ENCODE results near the gene WSCD2.

Gene WSCD2

GRCh38 chr12:108140501-108140900 is 11.4 kb downstream of the WSCD2 start:
- no peaks in the 10 kb centered on the region for H3K36me3 ChIP-seq (ENCODE audit: insufficient read depth, low read length)
- H3K27ac ChIP-seq, result no peak overlapping the region
- H3K9me3 ChIP-seq (ENCODE audit: low read depth, low read length), result no peaks in the 10 kb centered on the region
- H3K4me3 ChIP-seq, result no peak overlapping the region
- no peak overlapping the region for H3K9ac ChIP-seq (ENCODE audit: insufficient read length)
- TF ChIP-seq EZH2 (IDR thresholded peaks at IDR 0.05) (no peak), FOXP2 (optimal IDR thresholded peaks at IDR 0.05; ENCODE audit: control extremely low read depth, extremely low read length, insufficient read depth) (no peak), POLR2AphosphoS5 (IDR thresholded peaks at IDR 0.05; ENCODE audit: borderline replicate concordance, low read depth, low read length) (no peak)
- no peak for DNase-seq (ENCODE audit: low read depth, low spot score)

- H3K36me3 ChIP-seq (ENCODE audit: insufficient read depth, low read length), result no peaks in the 10 kb centered on the region
- no peak overlapping the region for H3K27ac ChIP-seq
- TF ChIP-seq POLR2AphosphoS5 (IDR thresholded peaks at IDR 0.05; ENCODE audit: borderline replicate concordance, low read depth, low read length) (no peak), EZH2 (IDR thresholded peaks at IDR 0.05) (no peak), FOXP2 (optimal IDR thresholded peaks at IDR 0.05; ENCODE audit: control extremely low read depth, extremely low read length, insufficient read depth) (no peak)
- no peak for DNase-seq (ENCODE audit: low read depth, low spot score)
- H3K9ac ChIP-seq (ENCODE audit: insufficient read length), result no peak overlapping the region
- no peak overlapping the region for H3K4me3 ChIP-seq
- H3K9me3 ChIP-seq (ENCODE audit: low read depth, low read length), result no peaks in the 10 kb centered on the region
These were observed 12.6 kb downstream of the WSCD2 start for GRCh38 chr12:108141600-108142130.

GRCh38 chr12:108143144-108143543 is 14.1 kb downstream of the WSCD2 start:
- Histone ChIP-seq H3K4me3 (no peak overlapping the region), H3K36me3 (ENCODE audit: insufficient read depth, low read length) (no peaks in the 10 kb centered on the region), H3K9me3 (ENCODE audit: low read depth, low read length) (no peaks in the 10 kb centered on the region), H3K9ac (ENCODE audit: insufficient read length) (no peak overlapping the region), H3K27ac (no peak overlapping the region)
- DNase-seq (ENCODE audit: low read depth, low spot score), result no peak
- TF ChIP-seq FOXP2 (optimal IDR thresholded peaks at IDR 0.05; ENCODE audit: control extremely low read depth, extremely low read length, insufficient read depth), result no peak
- TF ChIP-seq EZH2 (IDR thresholded peaks at IDR 0.05), result no peak
- no peak for TF ChIP-seq POLR2AphosphoS5 (IDR thresholded peaks at IDR 0.05; ENCODE audit: borderline replicate concordance, low read depth, low read length)

- H3K9ac ChIP-seq (ENCODE audit: insufficient read length), result no peak overlapping the region
- H3K4me3 ChIP-seq, result no peak overlapping the region
- H3K9me3 ChIP-seq (ENCODE audit: low read depth, low read length), result no peaks in the 10 kb centered on the region
- H3K27ac ChIP-seq, result no peak overlapping the region
- TF ChIP-seq EZH2 (IDR thresholded peaks at IDR 0.05) (no peak), FOXP2 (optimal IDR thresholded peaks at IDR 0.05; ENCODE audit: control extremely low read depth, extremely low read length, insufficient read depth) (no peak), POLR2AphosphoS5 (IDR thresholded peaks at IDR 0.05; ENCODE audit: borderline replicate concordance, low read depth, low read length) (no peak)
- no peaks in the 10 kb centered on the region for H3K36me3 ChIP-seq (ENCODE audit: insufficient read depth, low read length)
- DNase-seq (ENCODE audit: low read depth, low spot score), result no peak
These were observed 15.0 kb downstream of the WSCD2 start for GRCh38 chr12:108144080-108144479.

- no peak for DNase-seq (ENCODE audit: low read depth, low spot score)
- Histone ChIP-seq H3K4me3 (no peak overlapping the region), H3K9me3 (ENCODE audit: low read depth, low read length) (no peaks in the 10 kb centered on the region), H3K27ac (no peak overlapping the region), H3K9ac (ENCODE audit: insufficient read length) (no peak overlapping the region), H3K36me3 (ENCODE audit: insufficient read depth, low read length) (no peaks in the 10 kb centered on the region)
- TF ChIP-seq FOXP2 (optimal IDR thresholded peaks at IDR 0.05; ENCODE audit: control extremely low read depth, extremely low read length, insufficient read depth) (no peak), POLR2AphosphoS5 (IDR thresholded peaks at IDR 0.05; ENCODE audit: borderline replicate concordance, low read depth, low read length) (no peak), EZH2 (IDR thresholded peaks at IDR 0.05) (no peak)
These were observed 15.9 kb downstream of the WSCD2 start for GRCh38 chr12:108145011-108145410.

DNA sequence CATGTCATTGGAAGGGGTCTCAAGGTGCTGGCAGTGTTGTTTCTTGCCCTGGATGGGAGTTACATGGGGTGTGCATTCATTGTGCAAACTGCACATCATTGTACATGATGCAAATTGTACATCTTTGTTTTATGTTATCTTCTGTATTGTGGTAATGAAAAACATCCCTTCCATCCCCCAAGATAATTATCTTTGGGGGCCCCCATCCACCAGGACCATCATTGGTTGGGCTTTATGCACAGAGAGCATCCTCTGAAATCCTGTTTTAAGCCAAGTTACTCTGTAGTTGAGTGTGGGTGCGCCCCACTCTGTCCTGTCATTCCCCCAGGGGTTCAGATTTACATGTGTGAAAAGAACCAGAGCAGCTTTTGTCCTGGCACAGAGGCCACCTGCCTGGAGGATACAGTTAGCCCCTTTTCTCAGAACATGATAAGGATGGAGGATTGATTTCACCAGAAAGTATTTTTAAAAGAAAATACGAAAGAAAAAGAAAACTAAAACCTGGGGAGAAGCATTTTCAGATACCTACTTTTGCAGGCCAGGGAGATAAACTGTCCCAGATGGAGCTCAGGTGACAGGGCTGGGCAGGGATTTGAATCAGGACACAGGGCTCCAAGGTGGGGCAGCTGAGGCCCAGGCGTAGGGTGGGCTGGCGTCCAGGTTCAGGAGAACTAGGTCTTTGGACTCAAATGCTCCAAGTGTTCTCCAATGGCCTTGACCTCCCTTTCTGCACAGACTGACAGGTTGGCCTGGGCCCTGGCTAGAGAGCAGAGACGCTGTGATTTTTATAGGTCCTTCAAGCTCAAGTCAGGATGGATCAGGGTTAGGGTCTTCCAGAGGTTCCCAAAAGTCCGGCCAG is 17.2 kb downstream of the WSCD2 start:
- Histone ChIP-seq H3K9me3 (ENCODE audit: low read depth, low read length) (no peaks in the 10 kb centered on the region), H3K36me3 (ENCODE audit: insufficient read depth, low read length) (no peaks in the 10 kb centered on the region), H3K4me3 (no peak overlapping the region), H3K9ac (ENCODE audit: insufficient read length) (no peak overlapping the region), H3K27ac (no peak overlapping the region)
- TF ChIP-seq FOXP2 (optimal IDR thresholded peaks at IDR 0.05; ENCODE audit: control extremely low read depth, extremely low read length, insufficient read depth) (no peak), POLR2AphosphoS5 (IDR thresholded peaks at IDR 0.05; ENCODE audit: borderline replicate concordance, low read depth, low read length) (no peak), EZH2 (IDR thresholded peaks at IDR 0.05) (no peak)
- DNase-seq (ENCODE audit: low read depth, low spot score), result no peak

DNA sequence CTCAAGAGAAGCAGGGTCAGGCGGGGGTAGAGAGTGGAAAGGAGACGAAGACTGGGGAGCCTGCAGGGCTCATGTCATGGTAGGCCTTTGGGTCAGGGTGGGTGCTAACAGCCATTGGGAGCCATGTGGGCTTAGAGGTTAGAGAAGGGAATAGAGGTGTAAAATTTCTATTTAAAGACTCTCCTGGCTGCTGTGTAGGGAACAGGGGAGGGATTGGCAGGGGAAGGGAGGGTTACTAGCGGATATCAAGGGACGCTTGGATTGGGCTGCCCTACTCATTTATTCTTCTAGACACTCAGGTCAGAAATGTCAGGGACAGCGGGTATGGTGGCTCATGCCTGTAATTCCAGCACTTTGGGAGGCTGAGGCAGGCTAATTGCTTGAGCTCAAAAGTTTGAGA is 18.2 kb downstream of the WSCD2 start:
- DNase-seq (ENCODE audit: low read depth, low spot score), result no peak
- no peak overlapping the region for H3K4me3 ChIP-seq
- no peaks in the 10 kb centered on the region for H3K36me3 ChIP-seq (ENCODE audit: insufficient read depth, low read length)
- no peak overlapping the region for H3K27ac ChIP-seq
- no peak overlapping the region for H3K9ac ChIP-seq (ENCODE audit: insufficient read length)
- TF ChIP-seq FOXP2 (optimal IDR thresholded peaks at IDR 0.05; ENCODE audit: control extremely low read depth, extremely low read length, insufficient read depth), result no peak
- no peak for TF ChIP-seq EZH2 (IDR thresholded peaks at IDR 0.05)
- TF ChIP-seq POLR2AphosphoS5 (IDR thresholded peaks at IDR 0.05; ENCODE audit: borderline replicate concordance, low read depth, low read length), result no peak
- H3K9me3 ChIP-seq (ENCODE audit: low read depth, low read length), result no peaks in the 10 kb centered on the region

DNA sequence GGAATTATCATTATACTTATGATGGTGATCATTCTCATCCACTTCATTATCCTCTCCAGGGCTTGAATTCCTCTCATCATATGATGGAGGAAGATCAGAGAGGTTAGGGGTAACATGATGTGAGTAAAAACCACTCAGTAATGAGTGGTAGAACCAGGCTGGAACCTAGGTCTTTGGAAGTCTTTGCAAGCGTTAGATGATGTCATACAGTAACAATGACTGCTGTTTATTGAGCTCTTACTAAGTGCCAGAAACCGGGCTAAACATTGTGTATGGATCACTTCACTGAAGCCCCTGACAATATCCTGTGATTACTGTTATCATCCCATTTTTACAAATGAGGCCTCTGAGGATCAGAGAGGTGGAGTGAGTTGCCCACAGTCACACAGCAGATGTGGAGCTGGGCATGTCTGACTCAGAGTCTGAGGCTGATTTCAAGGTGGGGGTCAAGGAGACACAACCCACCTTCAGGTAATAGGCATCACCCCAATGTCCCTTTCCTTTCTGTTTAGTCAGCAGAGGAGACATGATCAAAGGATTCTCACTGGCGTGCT is 19.5 kb downstream of the WSCD2 start:
- no peak for DNase-seq (ENCODE audit: low read depth, low spot score)
- Histone ChIP-seq H3K9ac (ENCODE audit: insufficient read length) (no peak overlapping the region), H3K9me3 (ENCODE audit: low read depth, low read length) (no peaks in the 10 kb centered on the region), H3K36me3 (ENCODE audit: insufficient read depth, low read length) (no peaks in the 10 kb centered on the region), H3K27ac (no peak overlapping the region), H3K4me3 (no peak overlapping the region)
- no peak for TF ChIP-seq FOXP2 (optimal IDR thresholded peaks at IDR 0.05; ENCODE audit: control extremely low read depth, extremely low read length, insufficient read depth)
- TF ChIP-seq POLR2AphosphoS5 (IDR thresholded peaks at IDR 0.05; ENCODE audit: borderline replicate concordance, low read depth, low read length), result no peak
- no peak for TF ChIP-seq EZH2 (IDR thresholded peaks at IDR 0.05)
